H9 (cell line): ENCODE data around the gene CYP2W1. TPM values are rescaled to one million over a fixed set of nuclear protein-coding genes. Genes with fewer than 3 reads are reported as not detected.
A peak's percentile ranks its signal among the peaks of the same experiment; 100 is the strongest.

ENCODE experiments used
- DNase-seq: peaks from one replicate; pipeline ENCODE4 v3.0.0-alpha.2; 2017
- H2AFZ ChIP-seq: one replicate; pipeline ENCODE4 v1.6.1; 2013; ENCODE audit warnings: mild to moderate bottlenecking, low read length, control low read depth, moderate library complexity
- H2AK5ac ChIP-seq: 2 replicates; pipeline ENCODE4 v1.6.1; 2013; ENCODE audit warnings: low read length, control low read depth, mixed read lengths; ENCODE audit not compliant: insufficient read length
- H2BK120ac ChIP-seq: one replicate; pipeline ENCODE4 v1.6.1; 2013; ENCODE audit warnings: low read depth, mild to moderate bottlenecking, low read length, control low read depth, inconsistent platforms; ENCODE audit not compliant: poor library complexity, severe bottlenecking
- H2BK12ac ChIP-seq: 2 replicates; pipeline ENCODE4 v1.6.1; 2013; ENCODE audit warnings: low read length, control low read depth, mixed read lengths, low read depth; ENCODE audit not compliant: insufficient read length
- H2BK15ac ChIP-seq: 2 replicates; pipeline ENCODE4 v1.6.1; 2013; ENCODE audit warnings: low read depth, low read length, control low read depth
- H2BK20ac ChIP-seq: one replicate; pipeline ENCODE4 v1.6.1; 2013; ENCODE audit warnings: low read depth, mild to moderate bottlenecking, low read length, control low read depth, inconsistent platforms; ENCODE audit not compliant: poor library complexity, severe bottlenecking
- H2BK5ac ChIP-seq: 2 replicates; pipeline ENCODE4 v1.6.1; 2013; ENCODE audit warnings: low read length, control low read depth, mixed read lengths; ENCODE audit not compliant: insufficient read length
- H3K14ac ChIP-seq: 2 replicates; pipeline ENCODE4 v1.6.1; 2013; ENCODE audit warnings: low read length, control low read depth; ENCODE audit not compliant: insufficient read depth
- H3K18ac ChIP-seq: 2 replicates; pipeline ENCODE4 v1.6.1; 2013; ENCODE audit warnings: low read depth, mild to moderate bottlenecking, mixed read lengths, low read length, control low read depth; ENCODE audit not compliant: insufficient read length
- H3K23ac ChIP-seq: 2 replicates; pipeline ENCODE4 v1.6.1; 2013; ENCODE audit warnings: low read length, control low read depth, mixed read lengths, low read depth; ENCODE audit not compliant: insufficient read length
- H3K23me2 ChIP-seq: 2 replicates; pipeline ENCODE4 v1.6.1; 2013; ENCODE audit warnings: low read depth, mild to moderate bottlenecking, mixed read lengths, low read length, control low read depth; ENCODE audit not compliant: insufficient read length, poor library complexity, severe bottlenecking
- H3K27ac ChIP-seq: 2 replicates; pipeline ENCODE4 v1.5.1; 2013; ENCODE audit warnings: low read length, control low read depth, mixed read lengths, low read depth; ENCODE audit not compliant: insufficient read length
- H3K27me3 ChIP-seq: 2 replicates; pipeline ENCODE4 v1.6.1; 2013; ENCODE audit warnings: low read length, control low read depth, inconsistent platforms; ENCODE audit not compliant: insufficient read depth
- H3K4ac ChIP-seq: 2 replicates; pipeline ENCODE4 v1.6.1; 2013; ENCODE audit warnings: low read depth, mild to moderate bottlenecking, control low read depth, inconsistent platforms, low read length, moderate library complexity
- H3K4me1 ChIP-seq: 2 replicates; pipeline ENCODE4 v1.6.1; 2013; ENCODE audit warnings: low read length, control low read depth, inconsistent platforms; ENCODE audit not compliant: insufficient read depth
- H3K4me2 ChIP-seq: 2 replicates; pipeline ENCODE4 v1.6.1; 2013; ENCODE audit warnings: low read length, control low read depth, mixed read lengths; ENCODE audit not compliant: insufficient read length, insufficient read depth
- H3K56ac ChIP-seq: 2 replicates; pipeline ENCODE4 v1.6.1; 2013; ENCODE audit warnings: low read depth, mild to moderate bottlenecking, mixed read lengths, low read length, control low read depth; ENCODE audit not compliant: insufficient read length
- H3K79me1 ChIP-seq: 2 replicates; pipeline ENCODE4 v1.6.1; 2013; ENCODE audit warnings: low read depth, mild to moderate bottlenecking, moderate library complexity, low read length, control low read depth, inconsistent platforms; ENCODE audit not compliant: insufficient read depth, poor library complexity, severe bottlenecking
- H3K79me2 ChIP-seq: 2 replicates; pipeline ENCODE4 v1.6.1; 2013; ENCODE audit warnings: low read length, control low read depth, inconsistent platforms; ENCODE audit not compliant: insufficient read depth
- H3K9ac ChIP-seq: 2 replicates; pipeline ENCODE4 v1.6.1; 2013; ENCODE audit warnings: low read length, control low read depth, mixed read lengths; ENCODE audit not compliant: insufficient read length; ENCODE audit errors: extremely low read depth
- H3K9me3 ChIP-seq: one replicate; pipeline ENCODE4 v1.6.1; 2013; ENCODE audit warnings: low read depth, low read length, inconsistent platforms; ENCODE audit not compliant: control insufficient read depth
- H3T11ph ChIP-seq: one replicate; pipeline ENCODE4 v1.6.1; 2013; ENCODE audit warnings: mild to moderate bottlenecking, low read length, control low read depth, inconsistent platforms
- H4K20me1 ChIP-seq: one replicate; pipeline ENCODE4 v1.6.1; 2013; ENCODE audit not compliant: control insufficient read depth, insufficient read length, insufficient read depth
- H4K5ac ChIP-seq: 2 replicates; pipeline ENCODE4 v1.6.1; 2013; ENCODE audit warnings: low read depth, mild to moderate bottlenecking, mixed read lengths, low read length, control low read depth; ENCODE audit not compliant: insufficient read length
- H4K8ac ChIP-seq: replicated peaks from 2 replicates; pipeline ENCODE4 v1.6.1; 2013; ENCODE audit warnings: low read length, control low read depth, mixed read lengths, low read depth; ENCODE audit not compliant: insufficient read length
- H4K91ac ChIP-seq: 2 replicates; pipeline ENCODE4 v1.6.1; 2013; ENCODE audit warnings: low read depth, mild to moderate bottlenecking, moderate library complexity, mixed read lengths, low read length, control low read depth; ENCODE audit not compliant: insufficient read length
- H3K27ac Mint-ChIP-seq, 3 experiments: 2 replicates in 2 of 3; 3 replicates in 1 of 3; pipeline ENCODE4 v1.8.0; 2020 to 2021; ENCODE audit warnings: mixed read lengths in 3 of 3, mild to moderate bottlenecking in 1 of 3, moderate library complexity in 1 of 3
- H3K27me3 Mint-ChIP-seq: 2 replicates; pipeline ENCODE4 v1.8.0; 2021; ENCODE audit warnings: low read depth, mild to moderate bottlenecking, moderate library complexity, mixed read lengths
- H3K36me3 Mint-ChIP-seq, 3 experiments: 2 replicates in 2 of 3; 3 replicates in 1 of 3; pipeline ENCODE4 v1.8.0; 2020 to 2021; ENCODE audit warnings: low read depth in 3 of 3, mixed read lengths in 3 of 3; ENCODE audit not compliant: insufficient read depth in 1 of 3
- H3K4me1 Mint-ChIP-seq, 2 experiments: 2 replicates each; pipeline ENCODE4 v1.8.0; 2020; ENCODE audit warnings: mixed read lengths in 2 of 2
- H3K4me3 Mint-ChIP-seq, 2 experiments: 2 replicates in 1 of 2; 3 replicates in 1 of 2; pipeline ENCODE4 v1.8.0; 2020 to 2021; ENCODE audit warnings: mild to moderate bottlenecking in 2 of 2, mixed read lengths in 2 of 2, moderate library complexity in 1 of 2
- H3K9me3 Mint-ChIP-seq, 2 experiments: 2 replicates in 1 of 2; 3 replicates in 1 of 2; pipeline ENCODE4 v1.8.0; 2020; ENCODE audit warnings: mild to moderate bottlenecking in 2 of 2, mixed read lengths in 2 of 2, moderate library complexity in 1 of 2
- CTCF ChIP-seq: fragments of 200-600 bp; sonication (generic); conservative IDR thresholded peaks from 3 replicates; pipeline ENCODE4 v1.8.0; 2021; ENCODE audit warnings: antibody characterized with exemption, mild to moderate bottlenecking
- WGBS: extraction: QIAGEN DNeasy Blood & Tissue Kit; methylation state at CpG from one replicate; pipeline ENCODE4 v1.1.7; 2013; ENCODE audit warnings: missing lambda C conversion rate, low lambda C conversion rate, mixed read lengths; ENCODE audit not compliant: insufficient read length; ENCODE audit errors: extremely low coverage; 5-methylcytosine and 5-hydroxymethylcytosine counted together
- total RNA-seq: library from RNA; stranded (reverse); gene quantifications from 2 replicates; pipeline ENCODE4 v1.2.1, GENCODE V29; 2021

The CYP2W1 gene
- total RNA-seq, 1 experiment from 2014 or later: not detected

GRCh38 chr7:964401-965231, 18.4 kb upstream of the CYP2W1 start:
- peak; percentile 58 for TF ChIP-seq CTCF
- H3K23ac ChIP-seq: no peak overlapping the region
- DNase-seq: peak; percentile 66
- H3K14ac ChIP-seq: no peak overlapping the region
- H3T11ph ChIP-seq: no peak overlapping the region
- H2BK5ac ChIP-seq: no peak overlapping the region
- no peaks in the 10 kb centered on the region for H3K4me1 ChIP-seq
- WGBS: no CpG with 5 or more reads among the region's 27 CpGs
- no peak overlapping the region for H4K8ac ChIP-seq
- no peaks in the 10 kb centered on the region for H3K23me2 ChIP-seq
- Mint-ChIP-seq H3K4me1 (peaks cover 10 to 17% of the 10 kb centered on the region in 2 experiments), H3K9me3 (peaks cover 0 to 3% of the 10 kb centered on the region in 2 experiments; a peak in 1 of 5 replicates), H3K27ac (no peak overlapping the region; a peak in 1 of 7 replicates), H3K27me3 (peaks cover 4% of the 10 kb centered on the region; the same call in 1 of the 2 replicates), H3K36me3 (peaks cover 0 to 29% (median 24%) of the 10 kb centered on the region in 3 experiments), H3K4me3 (no peak overlapping the region)
- no peak overlapping the region for H2AK5ac ChIP-seq
- H2AFZ ChIP-seq: no peak overlapping the region
- no peak overlapping the region for H2BK15ac ChIP-seq
- no peak overlapping the region for H2BK12ac ChIP-seq
- H3K27me3 ChIP-seq: no peaks in the 10 kb centered on the region
- no peak overlapping the region for H2BK120ac ChIP-seq
- no peak overlapping the region for H3K9ac ChIP-seq
- H4K91ac ChIP-seq: no peak overlapping the region
- no peak overlapping the region for H3K4ac ChIP-seq
- H3K18ac ChIP-seq: no peak overlapping the region
- no peaks in the 10 kb centered on the region for H3K79me2 ChIP-seq
- H3K56ac ChIP-seq: no peak overlapping the region
- H3K79me1 ChIP-seq: no peaks in the 10 kb centered on the region
- no peak overlapping the region for H3K27ac ChIP-seq
- H2BK20ac ChIP-seq: no peak overlapping the region
- no peaks in the 10 kb centered on the region for H4K20me1 ChIP-seq
- H3K4me2 ChIP-seq: no peak overlapping the region
- no peaks in the 10 kb centered on the region for H3K9me3 ChIP-seq
- H4K5ac ChIP-seq: no peak overlapping the region
